ENCODE results near the gene ANKRD10. TPM values are rescaled to one million over a fixed set of nuclear protein-coding genes. Genes with fewer than 3 reads are reported as not detected.
A peak's percentile ranks its signal among the peaks of the same experiment; 100 is the strongest.

ANKRD10 gene
- total RNA-seq, 1 donor from 2014 or later: 157 TPM

GRCh38 chr13:110885966-110886869 lies 28.7 kb downstream of the ANKRD10 start:
- DNase-seq (ENCODE audit: low read depth): no peak
- no peak overlapping the region for H3K27ac Mint-ChIP-seq (ENCODE audit: unreplicated experiment)
- Histone ChIP-seq H3K36me3 (ENCODE audit: insufficient read depth, low read length) (peaks cover 3% of the 10 kb centered on the region), H3K79me2 (ENCODE audit: insufficient read depth, low read length) (no peaks in the 10 kb centered on the region), H3K4me2 (ENCODE audit: low read length) (no peak overlapping the region), H4K20me1 (ENCODE audit: insufficient read depth, low read length) (no peaks in the 10 kb centered on the region), H3K4me1 (ENCODE audit: insufficient read depth, low read length) (no peaks in the 10 kb centered on the region), H2AFZ (ENCODE audit: low read depth, low read length) (no peak overlapping the region), H3K27me3 (ENCODE audit: insufficient read depth, low read length) (no peaks in the 10 kb centered on the region), H3K27ac (ENCODE audit: low read depth, low read length) (no peak overlapping the region), H3K9ac (ENCODE audit: low read length) (no peak overlapping the region), H3K4me3 (ENCODE audit: insufficient read depth, low read depth, low read length) (no peak overlapping the region), H3K9me3 (ENCODE audit: insufficient read depth, low read depth, low read length) (no peaks in the 10 kb centered on the region)
- H3K4me1 Mint-ChIP-seq (ENCODE audit: low read depth, unreplicated experiment): peaks cover 48% of the 10 kb centered on the region
- H3K4me3 Mint-ChIP-seq (ENCODE audit: unreplicated experiment): no peak overlapping the region
- peaks cover 2% of the 10 kb centered on the region for H3K36me3 Mint-ChIP-seq (ENCODE audit: low read depth, unreplicated experiment)
- no peaks in the 10 kb centered on the region for H3K9me3 Mint-ChIP-seq (ENCODE audit: unreplicated experiment)
- TF ChIP-seq EZH2 (IDR thresholded peaks at IDR 0.05; ENCODE audit: insufficient read depth, low read length): no peak
- no peak for TF ChIP-seq CTCF (IDR thresholded peaks at IDR 0.05; ENCODE audit: insufficient read depth, low read depth, low read length)
- H3K27me3 Mint-ChIP-seq (ENCODE audit: low read depth, unreplicated experiment): no peaks in the 10 kb centered on the region
- no peak for FAIRE-seq

GRCh38 chr13:110885516-110885915 lies 29.4 kb downstream of the ANKRD10 start:
- Mint-ChIP-seq H3K36me3 (ENCODE audit: low read depth, unreplicated experiment) (peaks cover 2% of the 10 kb centered on the region), H3K4me3 (ENCODE audit: unreplicated experiment) (no peak overlapping the region), H3K4me1 (ENCODE audit: low read depth, unreplicated experiment) (peaks cover 48% of the 10 kb centered on the region), H3K27ac (ENCODE audit: unreplicated experiment) (peak overlapping the region; percentile 62), H3K9me3 (ENCODE audit: unreplicated experiment) (no peaks in the 10 kb centered on the region), H3K27me3 (ENCODE audit: low read depth, unreplicated experiment) (no peaks in the 10 kb centered on the region)
- Histone ChIP-seq H3K9ac (ENCODE audit: low read length) (no peak overlapping the region), H3K4me3 (ENCODE audit: insufficient read depth, low read depth, low read length) (no peak overlapping the region), H3K9me3 (ENCODE audit: insufficient read depth, low read depth, low read length) (no peaks in the 10 kb centered on the region), H3K27ac (ENCODE audit: low read depth, low read length) (no peak overlapping the region), H3K27me3 (ENCODE audit: insufficient read depth, low read length) (no peaks in the 10 kb centered on the region), H3K79me2 (ENCODE audit: insufficient read depth, low read length) (no peaks in the 10 kb centered on the region), H3K4me2 (ENCODE audit: low read length) (no peak overlapping the region), H3K36me3 (ENCODE audit: insufficient read depth, low read length) (no peaks in the 10 kb centered on the region), H2AFZ (ENCODE audit: low read depth, low read length) (no peak overlapping the region), H4K20me1 (ENCODE audit: insufficient read depth, low read length) (no peaks in the 10 kb centered on the region), H3K4me1 (ENCODE audit: insufficient read depth, low read length) (no peaks in the 10 kb centered on the region)
- DNase-seq (ENCODE audit: low read depth): no peak
- TF ChIP-seq EZH2 (IDR thresholded peaks at IDR 0.05; ENCODE audit: insufficient read depth, low read length): no peak
- no peak for TF ChIP-seq CTCF (IDR thresholded peaks at IDR 0.05; ENCODE audit: insufficient read depth, low read depth, low read length)
- FAIRE-seq: no peak

- H3K9me3 ChIP-seq (ENCODE audit: insufficient read depth, low read depth, low read length): no peaks in the 10 kb centered on the region
Observed at GRCh38 chr13:110884517-110884916, 30.4 kb downstream of the ANKRD10 start.

More at GRCh38 chr13:110884517-110884916, 30.4 kb downstream of the ANKRD10 start:
- Histone ChIP-seq H2AFZ (ENCODE audit: low read depth, low read length) (no peak overlapping the region), H3K4me2 (ENCODE audit: low read length) (no peak overlapping the region), H3K27ac (ENCODE audit: low read depth, low read length) (no peak overlapping the region), H3K36me3 (ENCODE audit: insufficient read depth, low read length) (no peaks in the 10 kb centered on the region), H3K4me1 (ENCODE audit: insufficient read depth, low read length) (no peaks in the 10 kb centered on the region), H3K79me2 (ENCODE audit: insufficient read depth, low read length) (no peaks in the 10 kb centered on the region), H3K4me3 (ENCODE audit: insufficient read depth, low read depth, low read length) (no peak overlapping the region), H3K27me3 (ENCODE audit: insufficient read depth, low read length) (no peaks in the 10 kb centered on the region), H3K9ac (ENCODE audit: low read length) (no peak overlapping the region), H4K20me1 (ENCODE audit: insufficient read depth, low read length) (no peaks in the 10 kb centered on the region)
- FAIRE-seq (no peak), DNase-seq (ENCODE audit: low read depth) (no peak)
- Mint-ChIP-seq H3K36me3 (ENCODE audit: low read depth, unreplicated experiment) (peaks cover 2% of the 10 kb centered on the region), H3K9me3 (ENCODE audit: unreplicated experiment) (no peaks in the 10 kb centered on the region), H3K27me3 (ENCODE audit: low read depth, unreplicated experiment) (no peaks in the 10 kb centered on the region), H3K4me1 (ENCODE audit: low read depth, unreplicated experiment) (peaks cover 48% of the 10 kb centered on the region), H3K4me3 (ENCODE audit: unreplicated experiment) (no peak overlapping the region), H3K27ac (ENCODE audit: unreplicated experiment) (peak overlapping the region; percentile 62)
- TF ChIP-seq EZH2 (IDR thresholded peaks at IDR 0.05; ENCODE audit: insufficient read depth, low read length) (no peak), CTCF (IDR thresholded peaks at IDR 0.05; ENCODE audit: insufficient read depth, low read depth, low read length) (no peak)
